Stomach (tissue), 4 donors: Measurements from ENCODE around the gene CORO2B.

Source experiments
- CTCF ChIP-seq, 7 experiments: fragments of 450-650 bp in 4 of 7; fragments of 200-600 bp in 3 of 7; sonication (generic) in 3 of 7; IDR thresholded peaks; one replicate each; pipeline ENCODE4 v1.5.1; 2016 to 2019; ENCODE audit warnings: antibody characterized with exemption in 7 of 7, control low read depth in 2 of 7, mild to moderate bottlenecking in 1 of 7
- EP300 ChIP-seq: sonication (generic); formaldehyde crosslinking; IDR thresholded peaks from one replicate; pipeline ENCODE4 v1.6.1; 2017; ENCODE audit warnings: antibody characterized with exemption
- POLR2A ChIP-seq, 4 donors: fragments of 450-650 bp; IDR thresholded peaks; one replicate each; pipeline ENCODE4 v1.6.1; 2016; ENCODE audit warnings: antibody characterized with exemption in 4 of 4, control low read depth in 2 of 4, mild to moderate bottlenecking in 1 of 4, moderate library complexity in 1 of 4
- POLR2AphosphoS5 ChIP-seq, 3 donors: sonication (generic); formaldehyde crosslinking; IDR thresholded peaks; one replicate each; pipeline ENCODE4 v1.6.1; 2016; ENCODE audit warnings: antibody characterized with exemption in 3 of 3

- TF ChIP-seq POLR2AphosphoS5 (IDR thresholded peaks at IDR 0.05) (no peak), CTCF (IDR thresholded peaks at IDR 0.05) (no peak), POLR2A (IDR thresholded peaks at IDR 0.05) (no peak), EP300 (no peak)
Measured at GRCh38 chr15:68717951-68718350, 139.2 kb downstream of the CORO2B start.
